NCI-H82 treated with DMSO at 0.1 percent for 48 hours (cell line): ENCODE results near the gene TMEM9.
A peak's percentile ranks its signal among the peaks of the same experiment; 100 is the strongest.

Experiments used
- DNase-seq: peaks from one replicate; lab custom pipeline; 2025; ENCODE audit not compliant: unreplicated experiment; lab: John Stamatoyannopoulos, UW

Gene TMEM9

DNA sequence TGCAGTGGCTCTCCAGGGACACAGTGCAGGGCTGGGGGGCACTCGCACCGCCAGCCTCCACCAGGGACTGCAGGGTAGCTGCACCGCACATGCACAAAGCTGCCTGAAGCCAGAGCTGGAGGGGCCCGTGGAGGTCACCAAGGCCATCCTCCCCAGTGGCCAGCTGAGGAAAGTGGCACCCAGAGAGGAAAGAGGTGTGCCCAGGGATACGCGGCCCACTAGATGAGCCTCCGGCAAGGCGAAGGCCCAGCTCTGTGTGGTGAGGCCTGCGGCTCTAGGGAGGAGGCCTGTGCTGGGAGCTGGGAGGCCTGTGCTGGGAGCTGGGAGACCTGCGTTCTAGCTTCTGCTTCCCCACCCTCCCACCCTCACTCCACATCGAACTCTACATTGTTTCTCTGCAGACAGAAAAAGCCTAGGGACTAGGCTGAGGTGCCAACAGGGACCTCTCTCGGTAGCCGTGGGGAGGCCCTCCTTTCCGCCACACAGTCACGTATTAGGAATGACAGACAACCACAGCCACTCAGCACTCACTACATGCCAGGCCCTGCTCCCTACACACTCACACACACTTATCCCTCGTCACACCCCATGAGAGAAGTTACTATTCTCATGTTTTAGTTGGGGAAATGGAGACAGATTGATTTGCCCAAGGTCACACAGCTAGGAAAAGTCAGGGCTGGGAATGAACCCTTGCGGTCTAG, 26.4 kb downstream of the TMEM9 start:
- DNase-seq: no peak

DNA sequence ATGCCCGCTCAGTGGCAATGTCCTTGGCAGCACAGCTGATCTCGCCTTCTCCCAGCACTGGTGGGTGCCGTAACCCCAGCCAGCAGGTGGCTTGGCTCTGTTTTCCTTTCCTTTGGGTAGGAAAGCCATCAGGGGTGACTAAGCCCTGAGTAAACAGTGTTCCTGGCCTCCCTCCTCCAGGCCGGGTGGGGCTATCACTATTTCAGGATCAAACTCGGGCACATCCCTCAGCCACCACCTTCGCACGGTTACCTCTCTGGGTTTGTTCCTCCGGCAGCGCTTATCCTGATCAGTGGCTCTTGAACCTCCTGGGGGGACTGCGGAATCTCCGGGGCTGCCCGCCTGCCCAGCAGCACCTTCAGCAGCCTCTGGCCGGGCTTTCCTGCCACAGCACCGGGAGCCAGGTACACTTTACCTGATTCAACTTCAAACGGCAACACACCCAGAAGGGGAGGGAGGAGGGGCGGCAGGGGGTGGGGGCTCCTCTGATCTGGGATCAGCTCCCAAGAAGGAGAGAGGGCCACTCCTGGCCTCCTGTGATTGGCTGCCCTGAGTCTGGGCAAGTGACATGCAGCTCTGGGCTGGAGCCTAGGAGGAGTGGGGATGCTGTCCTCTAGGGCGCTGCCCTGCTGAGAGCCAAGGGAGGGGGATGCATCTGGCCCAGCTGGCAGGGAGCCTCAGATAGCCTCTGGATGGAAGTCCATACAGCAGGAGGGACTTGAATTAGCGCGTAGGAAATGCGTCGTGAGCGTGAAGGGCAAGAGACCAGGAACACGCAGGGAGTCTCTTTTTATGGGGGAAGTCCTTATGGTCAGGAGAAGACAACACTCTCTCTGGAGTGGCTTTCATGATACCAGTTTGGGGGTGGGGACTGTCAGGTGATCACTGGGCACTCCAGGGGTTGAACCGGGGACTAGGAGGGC, 27.2 kb downstream of the TMEM9 start, which contains the start of gene ASCL5:
Gene ASCL5, minus strand, starts transcription at position 353 of the 923 bp plus-strand sequence. CDS start 11,812 bp downstream, outside the sequence.
- peak; percentile 15 for DNase-seq

DNA sequence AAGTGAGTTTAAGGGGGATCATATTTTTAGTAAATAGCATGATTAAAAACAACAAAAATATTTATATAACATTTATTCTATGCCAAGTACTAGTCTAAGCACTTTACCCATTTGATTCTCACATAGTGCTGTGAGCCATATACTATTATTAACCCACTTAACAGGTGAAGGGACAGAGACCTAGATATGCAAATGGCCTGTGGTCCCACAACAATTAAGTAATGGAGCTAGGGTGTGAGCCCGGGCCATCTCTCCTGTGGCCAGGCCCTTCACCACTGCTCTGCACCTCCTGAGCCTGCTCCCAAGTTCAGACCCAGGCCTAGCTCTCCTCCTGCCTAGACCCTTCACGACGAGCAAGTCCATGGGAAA, 27.8 kb downstream of the TMEM9 start:
- no peak for DNase-seq

DNA sequence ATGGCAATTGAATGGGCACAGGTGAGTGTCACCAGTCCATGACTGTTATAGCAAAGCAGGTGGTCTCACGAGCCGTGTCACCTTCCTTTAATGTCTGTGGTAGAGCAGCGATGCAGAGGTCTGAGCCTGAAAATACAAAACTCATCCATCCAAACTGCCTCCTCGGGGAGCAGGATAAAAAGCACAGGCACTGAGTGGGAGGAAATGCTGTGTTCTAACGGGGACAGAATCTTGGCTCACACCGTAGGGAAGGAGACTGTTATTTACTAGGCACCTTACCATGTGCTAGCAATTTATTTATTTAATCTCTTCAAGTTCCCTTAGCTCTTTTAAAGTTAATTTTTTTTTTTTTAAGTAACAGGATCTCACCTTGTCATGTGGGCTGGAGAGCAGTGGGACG, 28.5 kb downstream of the TMEM9 start:
- no peak for DNase-seq

DNA sequence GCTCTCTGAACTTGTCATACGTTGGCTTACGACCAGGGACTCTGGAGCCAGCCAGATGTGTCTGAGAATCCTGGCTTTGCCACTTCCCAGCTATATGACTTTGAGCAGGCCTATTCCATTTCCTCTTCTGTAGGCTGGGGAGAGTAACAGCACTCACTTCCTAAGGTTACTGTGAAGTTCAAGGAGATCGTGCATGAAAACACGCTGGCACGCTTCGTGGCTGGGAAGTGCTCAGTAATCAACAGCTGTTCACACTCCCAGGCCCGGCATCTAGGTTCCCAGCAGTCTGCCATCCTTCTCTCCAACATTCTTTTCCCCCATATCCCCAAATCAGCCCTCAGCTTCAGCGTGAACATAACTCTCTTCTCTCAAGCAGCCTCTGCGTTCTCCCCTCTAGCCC, 29.3 kb downstream of the TMEM9 start:
- DNase-seq: no peak

DNA sequence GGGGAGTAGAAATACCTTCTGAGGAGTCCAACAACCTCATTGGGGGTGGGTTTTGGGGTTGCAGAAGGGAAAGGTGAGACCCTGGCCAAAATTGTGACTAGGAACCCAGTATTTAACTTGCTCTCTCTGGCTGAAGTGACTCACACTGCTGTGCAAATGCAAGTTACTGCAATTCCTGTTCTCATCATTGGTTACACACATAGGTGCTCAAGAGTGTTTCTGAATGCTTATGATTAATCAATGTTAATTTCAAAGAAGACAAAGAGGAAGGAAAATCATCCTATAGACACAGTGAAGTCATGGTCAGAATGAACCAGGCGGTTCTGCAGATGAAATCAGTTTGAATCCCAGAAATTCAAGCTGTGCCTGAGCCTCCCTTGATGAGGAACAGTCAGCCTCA, 30.4 kb downstream of the TMEM9 start:
- DNase-seq: no peak

DNA sequence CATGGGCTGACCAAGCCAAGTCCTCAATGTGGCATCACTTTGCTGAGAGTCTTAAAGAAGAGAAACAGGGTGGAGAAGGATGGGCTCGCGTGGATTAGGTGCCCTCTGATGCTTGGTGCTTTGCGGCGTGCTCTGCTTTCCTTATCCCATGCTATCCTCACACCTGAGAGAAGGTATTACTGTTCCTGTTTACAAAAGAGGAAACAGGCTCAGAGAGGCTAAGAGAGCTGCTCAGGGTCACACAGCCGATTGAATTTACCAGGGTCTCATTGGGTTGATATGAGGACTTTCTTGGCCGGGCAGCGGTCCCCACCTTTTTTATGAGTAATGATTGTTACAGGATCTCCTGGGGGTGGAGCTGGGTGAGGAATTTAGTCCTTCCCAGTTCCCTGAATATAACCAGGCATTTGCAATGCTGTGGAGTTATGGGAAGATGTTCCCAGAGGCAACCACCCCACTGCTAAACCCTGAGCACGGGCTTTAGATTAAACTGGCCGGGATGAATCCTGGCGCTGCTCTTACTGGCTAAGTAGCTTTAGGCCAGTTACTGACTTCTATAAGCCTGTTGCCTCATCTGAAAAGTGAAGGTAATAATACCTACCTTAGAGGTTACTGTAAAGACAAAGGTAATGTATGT, 31.8 kb downstream of the TMEM9 start:
- peak; percentile 29 for DNase-seq

DNA sequence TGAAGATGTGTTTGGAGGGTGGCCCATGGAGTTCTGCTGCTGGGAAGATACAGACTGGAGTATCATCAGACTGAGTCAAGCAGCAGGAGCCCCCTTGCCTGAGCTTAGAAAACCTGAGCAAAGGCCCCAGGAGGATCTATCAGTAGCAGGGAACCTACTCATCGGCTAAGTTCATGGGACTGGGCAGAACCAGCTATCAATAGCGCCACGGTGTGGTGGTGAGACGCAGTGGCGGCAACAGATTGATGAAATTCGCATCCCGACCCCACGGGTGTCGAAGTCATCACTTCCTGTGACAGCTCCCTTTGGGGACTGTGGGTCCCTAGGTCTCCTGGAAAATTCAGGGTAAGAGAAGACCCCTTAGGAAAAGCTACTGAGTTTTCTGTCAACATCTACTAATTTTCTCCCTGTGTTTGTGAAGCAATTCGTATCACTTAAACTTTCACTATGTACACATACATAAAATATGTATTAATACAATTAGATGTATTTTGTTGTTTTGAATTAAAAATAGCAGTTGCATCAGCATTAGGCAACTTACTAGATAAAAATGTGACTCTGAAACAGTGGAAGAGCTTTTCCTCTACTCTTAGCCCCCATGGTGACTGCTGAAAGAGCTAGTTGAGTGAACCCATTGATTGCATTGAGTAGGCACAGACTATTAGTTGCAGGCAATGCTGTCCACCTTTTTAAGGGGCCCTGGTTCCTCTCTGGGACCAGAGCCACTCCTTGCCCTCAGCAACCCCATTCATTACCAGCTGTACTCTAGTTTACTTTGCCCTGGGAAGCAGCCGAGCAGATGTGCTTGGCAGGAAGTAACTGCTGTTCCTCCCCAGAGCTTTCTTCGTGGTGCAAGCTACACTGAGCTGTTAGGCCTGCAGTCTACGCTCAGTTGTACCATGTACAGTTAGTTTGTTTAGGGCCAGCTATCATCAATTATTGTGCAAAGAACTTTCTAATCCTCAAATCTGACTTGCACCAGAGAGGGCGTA, 34.8 kb downstream of the TMEM9 start:
- peak; percentile 22 for DNase-seq

DNA sequence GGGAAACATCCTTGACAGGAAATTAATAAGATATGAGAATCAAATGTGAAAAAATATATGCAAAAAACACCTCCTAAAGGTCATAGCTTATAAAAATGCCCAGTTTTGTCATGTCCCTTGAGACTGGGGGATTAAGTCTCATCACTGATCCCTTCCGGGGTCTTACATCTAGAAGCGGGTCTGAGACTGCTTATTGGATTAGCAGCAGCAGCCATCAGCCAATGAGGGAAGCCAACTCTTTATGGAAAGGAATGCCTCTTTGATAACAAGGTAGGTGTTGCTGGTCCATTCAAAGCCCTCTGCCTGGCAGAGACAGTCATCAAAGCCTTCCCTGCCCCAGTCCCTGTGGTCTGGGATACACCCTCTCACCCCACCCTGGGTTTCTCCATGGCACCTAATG, 38.2 kb downstream of the TMEM9 start:
- peak; percentile 83 for DNase-seq

DNA sequence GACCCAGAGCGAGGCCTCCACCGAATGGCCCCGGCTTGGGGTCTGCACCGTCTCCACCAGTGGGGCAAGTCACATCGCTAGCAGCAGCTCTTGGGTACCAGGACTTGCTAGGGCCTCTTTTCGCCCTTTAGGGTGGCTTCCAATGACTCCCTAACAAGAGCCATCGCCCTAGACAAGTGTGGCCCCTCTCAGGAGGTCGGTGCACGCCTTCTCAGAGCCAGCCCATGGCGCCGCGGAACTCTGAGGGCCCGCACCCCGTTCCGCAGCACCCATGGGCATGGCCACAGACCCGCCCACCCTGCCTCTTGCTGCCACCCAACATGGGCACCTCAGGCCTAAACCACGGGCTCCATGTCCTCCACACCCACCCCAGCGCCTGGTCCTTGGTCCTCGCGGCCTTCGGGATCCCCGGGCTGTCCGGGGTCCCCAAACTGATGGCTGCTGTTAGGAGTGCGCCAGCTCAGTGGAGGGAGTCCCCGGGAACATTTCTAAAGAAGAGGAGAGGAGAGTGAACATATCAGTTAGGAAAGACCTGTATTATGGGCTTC, 38.8 kb downstream of the TMEM9 start:
- no peak for DNase-seq

DNA sequence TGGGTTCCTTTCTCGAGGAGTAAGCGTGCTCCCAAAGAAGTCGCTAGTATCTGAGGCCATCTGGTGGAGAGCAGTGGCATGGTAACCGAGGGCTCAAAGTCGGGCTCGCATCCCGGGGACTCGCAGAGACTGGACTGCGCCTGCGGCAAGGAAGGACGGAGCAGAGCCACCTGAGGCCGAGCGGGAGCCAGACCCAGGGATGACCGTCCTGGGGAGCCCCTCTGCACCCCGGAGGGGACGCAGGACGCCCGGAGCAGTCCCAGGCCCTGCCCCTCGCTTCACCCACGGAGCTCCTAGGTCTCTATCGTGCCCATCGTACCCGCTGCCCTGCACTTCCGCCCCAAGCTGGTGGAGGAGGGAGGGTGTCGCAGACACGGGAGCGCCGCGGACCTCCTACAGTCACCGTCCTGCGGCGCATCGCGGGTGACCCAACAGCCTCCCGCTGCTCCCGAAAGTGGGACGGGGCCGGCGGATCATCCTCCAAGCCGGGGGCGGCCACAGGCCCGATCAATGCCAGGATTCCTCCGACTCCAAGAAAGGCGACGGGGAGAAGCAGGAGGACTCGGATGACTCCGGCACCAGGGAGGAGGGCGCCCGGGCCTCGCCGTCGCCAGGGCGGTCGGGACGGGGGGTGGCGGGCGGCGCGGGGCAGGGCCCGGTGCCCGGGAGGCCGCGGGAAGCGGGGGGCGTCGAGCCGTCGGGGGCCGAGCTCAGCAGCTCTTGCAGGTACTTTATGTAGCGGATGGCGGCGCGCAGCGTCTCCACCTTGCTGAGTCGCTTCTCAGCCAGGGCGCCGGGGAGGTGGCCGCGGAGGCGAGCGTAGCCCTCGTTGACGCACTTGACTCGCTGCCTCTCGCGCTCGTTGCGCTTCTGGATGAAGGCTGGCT, 39.8 kb downstream of the TMEM9 start:
- DNase-seq: peak; percentile 95

DNA sequence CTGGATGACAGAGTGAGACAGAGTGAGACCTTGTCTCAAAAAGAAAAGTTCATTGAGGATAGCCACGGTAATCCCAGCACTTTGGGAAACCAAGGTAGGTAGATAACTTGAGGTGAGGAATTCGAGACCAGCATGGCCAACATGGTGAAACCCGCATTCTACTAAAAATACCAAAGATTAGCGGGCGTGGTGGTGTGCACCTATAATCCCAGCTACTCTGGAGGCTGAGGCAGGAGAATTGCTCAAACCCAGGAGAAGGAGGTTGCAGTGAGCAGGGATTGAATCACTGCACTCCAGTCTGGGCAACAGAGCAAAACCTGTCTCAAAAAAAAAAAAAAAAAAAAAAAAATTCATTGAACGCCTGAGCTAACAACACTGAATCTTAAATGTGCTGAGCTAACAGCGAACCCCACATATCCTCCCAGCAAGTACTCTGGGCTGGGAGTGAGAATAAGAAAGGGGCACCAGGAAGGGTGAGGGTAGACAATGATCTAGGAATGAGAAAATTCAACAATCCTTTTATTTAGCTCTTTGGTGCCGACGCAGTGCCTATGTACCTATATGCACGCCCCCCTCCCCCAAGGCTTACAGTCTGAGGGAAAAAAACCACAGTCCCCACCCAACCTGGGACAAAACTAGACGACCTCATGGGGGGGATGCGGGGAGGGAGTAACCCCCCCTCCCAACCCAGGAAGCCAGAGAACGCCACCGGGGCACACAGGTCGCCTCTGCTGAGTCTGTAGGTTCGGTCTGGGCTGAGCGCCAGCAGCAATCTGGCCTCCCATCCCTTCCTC, 40.6 kb downstream of the TMEM9 start:
- DNase-seq: no peak

DNA sequence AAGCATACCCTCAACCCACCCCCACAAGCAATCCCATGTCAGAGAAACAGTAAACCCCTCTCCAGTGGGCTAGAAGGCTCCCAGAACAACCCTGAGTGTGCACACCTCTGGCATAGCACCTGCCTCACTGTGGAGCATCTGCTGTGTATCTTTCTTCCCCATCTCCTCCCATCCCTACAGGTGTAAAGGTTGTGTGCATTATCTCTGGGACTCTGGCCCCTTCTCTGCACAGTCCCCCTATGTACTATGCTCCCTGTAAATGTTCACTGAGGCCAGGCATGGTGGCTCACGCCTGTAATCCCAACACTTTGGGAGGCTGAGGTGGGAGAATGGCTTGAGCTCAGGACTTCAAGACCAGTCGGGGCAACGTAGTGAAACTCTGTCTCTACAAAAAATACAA, 41.3 kb downstream of the TMEM9 start:
- DNase-seq: no peak

DNA sequence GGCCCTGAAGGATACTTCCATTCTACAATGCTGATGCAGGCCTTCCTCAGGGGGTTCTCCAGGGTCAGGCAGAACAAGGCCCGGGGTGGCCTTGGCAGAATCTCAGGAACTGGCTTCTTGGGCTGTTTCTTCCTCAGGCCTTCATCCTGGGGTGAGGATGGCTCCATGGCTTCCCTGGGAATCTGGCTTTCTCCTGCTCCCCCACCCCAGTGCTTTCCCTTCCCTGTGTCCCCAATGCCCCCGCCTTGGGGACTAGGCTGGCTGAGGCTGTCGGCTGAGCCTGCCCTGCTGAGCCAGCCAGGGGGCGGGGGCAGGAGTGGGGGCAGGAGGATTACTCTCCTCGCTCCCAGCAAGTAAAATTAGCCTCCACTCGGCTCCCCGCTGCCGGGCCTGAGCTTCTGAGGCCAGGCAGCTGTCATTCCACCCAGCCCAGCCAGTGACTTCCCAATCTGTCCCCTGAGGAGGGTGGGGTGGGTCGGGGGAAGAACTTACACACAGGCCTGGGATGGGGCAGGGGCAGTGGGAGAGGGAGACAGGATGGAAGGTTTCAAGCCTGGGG, 42.0 kb downstream of the TMEM9 start, which contains the start of gene CACNA1S:
Gene CACNA1S, minus strand, starts transcription at position 254 of the 559 bp plus-strand sequence. Its CDS starts 87 bp downstream, at position 167.
- DNase-seq: peak; percentile 69

DNA sequence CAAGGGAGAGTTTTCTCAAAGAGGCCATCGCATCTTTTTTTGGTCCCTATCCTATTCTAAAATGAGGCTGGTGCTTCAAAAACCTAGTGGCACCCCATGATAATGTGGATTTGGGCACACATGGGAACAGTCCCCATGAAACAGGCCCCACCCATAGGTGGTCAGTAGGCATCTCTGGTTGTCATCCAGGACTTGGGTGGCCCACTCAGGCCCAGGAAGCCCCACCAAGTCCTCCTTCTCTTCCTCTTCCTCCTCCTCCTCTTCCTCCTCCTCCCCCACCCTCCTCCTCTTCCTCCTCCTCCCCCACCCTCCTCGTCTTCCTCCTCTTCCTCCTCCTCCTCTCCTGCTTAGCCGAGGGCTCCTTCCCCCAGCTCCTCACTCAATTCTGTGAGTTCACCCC, 42.6 kb downstream of the TMEM9 start:
- no peak for DNase-seq

DNA sequence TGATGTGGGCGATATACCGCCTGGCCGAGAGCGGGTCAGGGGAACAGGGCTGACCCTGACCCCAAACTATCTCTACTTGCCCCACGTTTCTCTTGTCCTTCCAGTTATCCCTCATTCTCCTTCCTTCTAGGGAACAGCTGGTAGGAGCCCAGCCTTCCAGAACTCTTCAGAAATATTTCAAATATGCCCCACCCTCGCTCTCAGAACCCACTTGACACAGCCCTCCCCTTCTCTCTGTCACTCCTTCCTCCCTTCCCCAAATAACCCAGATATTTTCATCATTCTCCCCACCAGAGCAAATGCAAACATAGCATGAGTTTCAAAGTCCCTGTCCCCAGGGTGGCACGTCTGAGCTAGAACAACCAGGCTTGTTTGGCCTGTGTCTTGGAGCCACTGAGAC, 43.1 kb downstream of the TMEM9 start:
- no peak for DNase-seq

DNA sequence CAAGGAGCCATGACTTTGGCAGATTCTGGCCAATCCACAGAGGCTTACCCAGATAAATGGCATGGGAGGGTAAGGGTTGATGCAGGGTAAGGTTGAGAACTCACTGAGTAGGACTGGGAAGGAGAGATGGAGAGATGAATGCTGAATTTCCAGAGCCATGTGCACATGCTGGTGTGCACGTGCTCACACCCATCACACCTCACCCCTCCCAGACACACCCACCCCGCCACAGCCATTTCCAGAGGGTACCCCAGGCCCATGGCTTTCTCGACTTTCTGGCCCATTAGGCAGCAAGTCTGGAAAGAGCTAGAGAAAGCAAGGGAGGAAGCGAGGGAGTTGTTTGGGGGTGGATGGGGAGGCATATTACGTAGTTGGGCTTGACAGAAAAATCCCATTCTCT, 43.7 kb downstream of the TMEM9 start:
- DNase-seq: no peak

DNA sequence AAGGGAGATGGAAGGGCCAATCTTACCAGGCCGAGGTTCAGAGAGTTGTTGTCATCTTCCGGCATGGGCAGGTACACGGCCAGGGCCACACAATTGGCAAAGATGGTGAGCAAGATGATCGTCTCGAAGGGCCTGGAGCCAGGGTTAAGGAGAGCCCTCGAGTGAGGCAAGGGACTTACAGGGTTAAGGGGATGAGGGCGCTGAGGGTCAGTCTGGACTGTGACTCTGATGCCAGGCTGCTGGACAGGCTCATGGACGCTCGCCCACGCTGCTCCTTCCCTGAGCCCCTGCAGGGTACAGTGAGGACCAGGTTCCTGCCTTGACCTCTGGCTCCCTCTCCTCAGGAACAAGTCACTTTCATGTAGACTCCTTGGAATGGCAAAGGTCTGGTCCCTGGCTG, 44.1 kb downstream of the TMEM9 start:
- DNase-seq: no peak
